HEK293 (cell line): ENCODE measurements around the gene PCAT6.

Experiments used
- CTCF ChIA-PET: fragments of 350-600 bp; formaldehyde crosslinking; extraction: SDS; loops from one replicate; lab custom pipeline; 2021; ENCODE audit warnings: antibody characterized with exemption; lab: Yijun Ruan, JAX
- POLR2A ChIA-PET: fragments of 300-600 bp; formaldehyde crosslinking; extraction: SDS; loops from one replicate; lab custom pipeline; 2020; ENCODE audit warnings: antibody characterized with exemption, inconsistent platforms; lab: Yijun Ruan, JAX
- H3K27ac ChIP-seq: fragments of 200-500 bp; sonication (Bioruptor generic); 2 replicates; pipeline ENCODE4 v1.5.1; 2014; ENCODE audit warnings: low read depth, low read length, control low read depth, inconsistent platforms; ENCODE audit errors: extremely low read depth
- H3K36me3 ChIP-seq, 2 experiments: fragments of 200-500 bp in 1 of 2; sonication (Bioruptor generic) in 1 of 2; 1 replicate in 1 of 2; 2 replicates in 1 of 2; pipeline ENCODE4 v1.5.1; 2014 to 2017; ENCODE audit warnings: inconsistent platforms in 2 of 2, low read length in 2 of 2; ENCODE audit not compliant: control insufficient read depth in 2 of 2, insufficient read depth in 1 of 2
- H3K4me1 ChIP-seq: fragments of 200-500 bp; sonication (Bioruptor generic); 2 replicates; pipeline ENCODE4 v1.5.1; 2014; ENCODE audit warnings: mild to moderate bottlenecking, low read length, inconsistent platforms; ENCODE audit not compliant: control insufficient read depth, insufficient read depth
- H3K4me3 ChIP-seq: 2 replicates; pipeline ENCODE4 v1.5.1; 2011; ENCODE audit warnings: low read depth, mild to moderate bottlenecking, control low read depth, low read length, moderate library complexity
- H3K9me3 ChIP-seq: fragments of 200-500 bp; sonication (Bioruptor generic); 2 replicates; pipeline ENCODE4 v1.5.1; 2014; ENCODE audit warnings: low read depth, low read length, inconsistent platforms; ENCODE audit not compliant: control insufficient read depth, insufficient read depth
- BCL11B ChIP-seq: fragments of 450-650 bp; formaldehyde crosslinking; IDR thresholded peaks from 2 replicates; pipeline ENCODE4 v1.5.1; 2016; ENCODE audit warnings: low read depth, missing biosample characterization, missing genetic modification characterization
- INSM2 ChIP-seq: fragments of 450-650 bp; formaldehyde crosslinking; IDR thresholded peaks from 2 replicates; pipeline ENCODE4 v1.5.1; 2016; ENCODE audit warnings: missing biosample characterization, missing genetic modification characterization
- KLF16 ChIP-seq: fragments of 450-650 bp; formaldehyde crosslinking; IDR thresholded peaks from 2 replicates; pipeline ENCODE4 v1.5.1; 2017; ENCODE audit warnings: missing biosample characterization, missing genetic modification characterization
- TRIM28 ChIP-seq: IDR thresholded peaks from 2 replicates; pipeline ENCODE4 v1.6.1; 2011; ENCODE audit warnings: low read length, control low read depth, borderline replicate concordance
- ZBTB1 ChIP-seq: fragments of 450-650 bp; formaldehyde crosslinking; IDR thresholded peaks from 2 replicates; pipeline ENCODE4 v1.5.1; 2016; ENCODE audit warnings: missing biosample characterization, missing genetic modification characterization
- ZBTB11 ChIP-seq: fragments of 450-650 bp; formaldehyde crosslinking; conservative IDR thresholded peaks from 2 replicates; pipeline ENCODE4 v1.5.1; 2016; ENCODE audit warnings: low read depth, missing biosample characterization, missing genetic modification characterization
- ZBTB21 ChIP-seq: fragments of 450-650 bp; formaldehyde crosslinking; IDR thresholded peaks from 2 replicates; pipeline ENCODE4 v1.5.1; 2017; ENCODE audit warnings: missing biosample characterization, missing genetic modification characterization
- ZFHX2 ChIP-seq: fragments of 450-650 bp; formaldehyde crosslinking; conservative IDR thresholded peaks from 2 replicates; pipeline ENCODE4 v1.5.1; 2016; ENCODE audit warnings: missing biosample characterization, missing genetic modification characterization
- ZNF140 ChIP-seq: fragments of 450-650 bp; formaldehyde crosslinking; IDR thresholded peaks from 2 replicates; pipeline ENCODE4 v1.5.1; 2016; ENCODE audit warnings: missing biosample characterization, missing genetic modification characterization
- ZNF146 ChIP-seq: fragments of 450-650 bp; formaldehyde crosslinking; IDR thresholded peaks from 2 replicates; pipeline ENCODE4 v1.5.1; 2016; ENCODE audit warnings: missing biosample characterization, missing genetic modification characterization
- ZNF155 ChIP-seq: fragments of 450-650 bp; formaldehyde crosslinking; IDR thresholded peaks from 2 replicates; pipeline ENCODE4 v1.5.1; 2016; ENCODE audit warnings: missing biosample characterization, missing genetic modification characterization
- ZNF2 ChIP-seq: fragments of 450-650 bp; formaldehyde crosslinking; IDR thresholded peaks from 2 replicates; pipeline ENCODE4 v1.5.1; 2016; ENCODE audit warnings: missing biosample characterization, missing genetic modification characterization
- ZNF354C ChIP-seq: fragments of 450-650 bp; formaldehyde crosslinking; IDR thresholded peaks from 2 replicates; pipeline ENCODE4 v1.5.1; 2016; ENCODE audit warnings: missing biosample characterization, missing genetic modification characterization, low read depth, borderline replicate concordance
- ZNF416 ChIP-seq: fragments of 450-650 bp; formaldehyde crosslinking; IDR thresholded peaks from 2 replicates; pipeline ENCODE4 v1.5.1; 2016; ENCODE audit warnings: missing biosample characterization, missing genetic modification characterization
- ZNF449 ChIP-seq: fragments of 450-650 bp; formaldehyde crosslinking; IDR thresholded peaks from 2 replicates; pipeline ENCODE4 v1.5.1; 2017; ENCODE audit warnings: missing biosample characterization, mild to moderate bottlenecking, missing genetic modification characterization, moderate library complexity
- ZNF488 ChIP-seq: fragments of 450-650 bp; formaldehyde crosslinking; IDR thresholded peaks from 2 replicates; pipeline ENCODE4 v1.5.1; 2016; ENCODE audit warnings: missing biosample characterization, missing genetic modification characterization
- ZNF501 ChIP-seq: fragments of 450-650 bp; formaldehyde crosslinking; IDR thresholded peaks from 2 replicates; pipeline ENCODE4 v1.5.1; 2016; ENCODE audit warnings: missing biosample characterization, missing genetic modification characterization
- ZNF521 ChIP-seq: fragments of 450-650 bp; formaldehyde crosslinking; IDR thresholded peaks from 2 replicates; pipeline ENCODE4 v1.5.1; 2017; ENCODE audit warnings: missing biosample characterization, mild to moderate bottlenecking, missing genetic modification characterization
- ZNF560 ChIP-seq: fragments of 450-650 bp; formaldehyde crosslinking; IDR thresholded peaks from 2 replicates; pipeline ENCODE4 v1.5.1; 2017; ENCODE audit warnings: missing biosample characterization, missing genetic modification characterization, borderline replicate concordance
- ZNF561 ChIP-seq: fragments of 450-650 bp; IDR thresholded peaks from 2 replicates; pipeline ENCODE4 v1.5.1; 2018; ENCODE audit warnings: missing biosample characterization, missing genetic modification characterization, borderline replicate concordance
- ZNF610 ChIP-seq: fragments of 450-650 bp; formaldehyde crosslinking; IDR thresholded peaks from 2 replicates; pipeline ENCODE4 v1.5.1; 2016; ENCODE audit warnings: missing biosample characterization, missing genetic modification characterization, borderline replicate concordance
- ZNF701 ChIP-seq: fragments of 450-650 bp; formaldehyde crosslinking; IDR thresholded peaks from 2 replicates; pipeline ENCODE4 v1.5.1; 2016; ENCODE audit warnings: missing biosample characterization, missing genetic modification characterization
- ZNF747 ChIP-seq: fragments of 450-650 bp; formaldehyde crosslinking; IDR thresholded peaks from 2 replicates; pipeline ENCODE4 v1.5.1; 2016; ENCODE audit warnings: missing biosample characterization, missing genetic modification characterization
- ZSCAN18 ChIP-seq: fragments of 450-650 bp; formaldehyde crosslinking; IDR thresholded peaks from 2 replicates; pipeline ENCODE4 v1.5.1; 2016; ENCODE audit warnings: missing biosample characterization, missing genetic modification characterization

PCAT6 gene

GRCh38 chr1:202854787-202855186, 44.0 kb downstream of the PCAT6 start (continued):
- TF ChIP-seq ZBTB11 (no peak), ZNF354C (tag by site-specific recombination) (no peak), ZNF2 (tag by site-specific recombination) (no peak), ZBTB1 (tag by site-specific recombination) (no peak), ZNF155 (no peak), ZNF501 (no peak), ZNF747 (tag by site-specific recombination) (no peak), ZNF521 (no peak), ZBTB21 (tag by site-specific recombination) (no peak), ZNF146 (tag by site-specific recombination) (no peak)

- Histone ChIP-seq H3K4me3 (no peak overlapping the region), H3K9me3 (no peaks in the 10 kb centered on the region), H3K27ac (no peak overlapping the region), H3K36me3 (peaks cover 0 to 13% of the 10 kb centered on the region in 2 experiments; a peak in 1 of 3 replicates), H3K4me1 (peaks cover 3% of the 10 kb centered on the region)
- POLR2A ChIA-PET: no interaction called here
- CTCF ChIA-PET: interaction anchor here (0.6 to 0.9 kb wide), 2 partner anchors 13 to 540 kb away, joined by 3 to 6 read pairs; no protein-coding TSS in a partner anchor
- TF ChIP-seq BCL11B: no peak
- TF ChIP-seq INSM2 (tag by site-specific recombination): no peak
- no peak for TF ChIP-seq ZNF610 (tag by site-specific recombination)
- no peak for TF ChIP-seq ZNF560
- no peak for TF ChIP-seq ZFHX2 (tag by site-specific recombination)
- no peak for TF ChIP-seq ZNF140
- no peak for TF ChIP-seq ZNF488 (tag by site-specific recombination)
- no peak for TF ChIP-seq TRIM28
- TF ChIP-seq ZNF701: no peak
- no peak for TF ChIP-seq ZNF561 (tag by site-specific recombination)
- no peak for TF ChIP-seq ZSCAN18 (tag by site-specific recombination)
- TF ChIP-seq ZNF416 (tag by site-specific recombination): no peak
- TF ChIP-seq ZNF449 (tag by site-specific recombination): no peak
- no peak for TF ChIP-seq KLF16 (tag by site-specific recombination)
Measured at GRCh38 chr1:202856014-202856413, 45.3 kb downstream of the PCAT6 start.
